ENCODE data around the gene FHIP1A.

- TF ChIP-seq RAD21 (IDR thresholded peaks at IDR 0.05; ENCODE audit: low read length) = no peak
- TF ChIP-seq RXRA (IDR thresholded peaks at IDR 0.05; ENCODE audit: borderline replicate concordance, low read depth) = no peak
- TF ChIP-seq NRF1 (IDR thresholded peaks at IDR 0.05; ENCODE audit: low read depth, low read length) = no peak
- TF ChIP-seq, protein P1, sequence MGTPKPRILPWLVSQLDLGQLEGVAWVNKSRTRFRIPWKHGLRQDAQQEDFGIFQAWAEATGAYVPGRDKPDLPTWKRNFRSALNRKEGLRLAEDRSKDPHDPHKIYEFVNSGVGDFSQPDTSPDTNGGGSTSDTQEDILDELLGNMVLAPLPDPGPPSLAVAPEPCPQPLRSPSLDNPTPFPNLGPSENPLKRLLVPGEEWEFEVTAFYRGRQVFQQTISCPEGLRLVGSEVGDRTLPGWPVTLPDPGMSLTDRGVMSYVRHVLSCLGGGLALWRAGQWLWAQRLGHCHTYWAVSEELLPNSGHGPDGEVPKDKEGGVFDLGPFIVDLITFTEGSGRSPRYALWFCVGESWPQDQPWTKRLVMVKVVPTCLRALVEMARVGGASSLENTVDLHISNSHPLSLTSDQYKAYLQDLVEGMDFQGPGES (IDR thresholded peaks at IDR 0.05; ENCODE audit: low read depth, low read length) = no peak
These were observed 30.3 kb downstream of the FHIP1A start for GRCh38 chr4:151439320-151439719.

Measured in SK-N-SH (cell line).